ENCODE measurements around the gene RIPK1. TPM values are rescaled to one million over a fixed set of nuclear protein-coding genes. Genes with fewer than 3 reads are reported as not detected.
"Not testable (repeated sequence)": the region's sequence is repeated elsewhere in the genome, so short reads cannot be mapped to it uniquely, and the experiment has no call there.

Gene RIPK1
- total RNA-seq, result 17.0 and 17.9 TPM in 2 replicates

GRCh38 chr6:3068329-3069214, at the start of gene RIPK1:
TSS of gene RIPK1 (plus strand) at chr6:3068494. CDS start at chr6:3076824, 8,330 bp downstream.
- peaks cover 47% of the 10 kb centered on the region for H3K4me1 Mint-ChIP-seq
- peak within 1 kb of the TSS; percentile 97 for H3K27ac Mint-ChIP-seq
- H3K9me3 Mint-ChIP-seq, result no peaks in the 10 kb centered on the region
- intact Hi-C loops (cut with micrococcal nuclease), result loop anchor here (1.0 to 5.0 kb wide), 6 partner anchors 50 to 303 kb away; partner anchors contain the start of genes BPHL, NQO2, SERPINB1 and WRNIP1
- H3K4me3 Mint-ChIP-seq, result peak within 1 kb of the TSS; percentile 98
- DNase-seq, result peak; percentile 99
- H3K27me3 Mint-ChIP-seq, result no peaks in the 10 kb centered on the region
- H3K36me3 Mint-ChIP-seq (ENCODE audit: low read depth), result peaks cover 17% of the 10 kb centered on the region

GRCh38 chr6:3019065-3019464, 49.2 kb upstream of the RIPK1 start:
- Mint-ChIP-seq H3K4me1 (peaks cover 29% of the 10 kb centered on the region), H3K27ac (no peak overlapping the region), H3K36me3 (ENCODE audit: low read depth) (peaks cover 55% of the 10 kb centered on the region), H3K9me3 (no peaks in the 10 kb centered on the region), H3K27me3 (no peaks in the 10 kb centered on the region), H3K4me3 (no peak overlapping the region)
- DNase-seq, result no peak
- intact Hi-C loops (cut with micrococcal nuclease), result no loop called here

- no peaks in the 10 kb centered on the region for H3K9me3 Mint-ChIP-seq
- intact Hi-C loops (cut with micrococcal nuclease), result no loop called here
- peaks cover 35% of the 10 kb centered on the region for H3K4me1 Mint-ChIP-seq
- H3K36me3 Mint-ChIP-seq (ENCODE audit: low read depth), result peaks cover 49% of the 10 kb centered on the region
- no peak for DNase-seq
- H3K27ac Mint-ChIP-seq, result no peak overlapping the region
- H3K27me3 Mint-ChIP-seq, result no peaks in the 10 kb centered on the region
- no peak overlapping the region for H3K4me3 Mint-ChIP-seq
Measured at GRCh38 chr6:3019749-3020320, 48.5 kb upstream of the RIPK1 start.

GRCh38 chr6:3020976-3021598, 47.2 kb upstream of the RIPK1 start:
- H3K9me3 Mint-ChIP-seq; DNase-seq; intact Hi-C loops (cut with micrococcal nuclease); H3K4me3 Mint-ChIP-seq; H3K27ac Mint-ChIP-seq; H3K27me3 Mint-ChIP-seq: not testable (repeated sequence)
- Mint-ChIP-seq H3K36me3 (ENCODE audit: low read depth) (peaks cover 42% of the 10 kb centered on the region), H3K4me1 (peaks cover 44% of the 10 kb centered on the region)

GRCh38 chr6:3022765-3023662, 45.3 kb upstream of the RIPK1 start:
- H3K4me1 Mint-ChIP-seq, result peaks cover 57% of the 10 kb centered on the region
- H3K27ac Mint-ChIP-seq, result peak overlapping the region; percentile 97

GRCh38 chr6:3023663-3024483, 44.4 kb upstream of the RIPK1 start:
- Mint-ChIP-seq H3K27ac (peak overlapping the region; percentile 97), H3K9me3 (no peaks in the 10 kb centered on the region), H3K36me3 (ENCODE audit: low read depth) (peaks cover 29% of the 10 kb centered on the region), H3K4me3 (peak overlapping the region; percentile 94), H3K27me3 (no peaks in the 10 kb centered on the region), H3K4me1 (peaks cover 60% of the 10 kb centered on the region)
- DNase-seq, result peak; percentile 96
- intact Hi-C loops (cut with micrococcal nuclease), result loop anchor here (1.0 kb wide), 2 partner anchors 25 to 29 kb away; partner anchors contain the start of gene NQO2

More at GRCh38 chr6:3022765-3023662, 45.3 kb upstream of the RIPK1 start:
- Mint-ChIP-seq H3K36me3 (ENCODE audit: low read depth) (peaks cover 30% of the 10 kb centered on the region), H3K27me3 (no peaks in the 10 kb centered on the region), H3K4me3 (peak overlapping the region; percentile 94), H3K9me3 (no peaks in the 10 kb centered on the region)
- DNase-seq, result peak; percentile 82
- intact Hi-C loops (cut with micrococcal nuclease), result loop anchor here (1.0 kb wide), 2 partner anchors 24 to 30 kb away; partner anchors contain the start of gene NQO2

- H3K36me3 Mint-ChIP-seq (ENCODE audit: low read depth), result peaks cover 13% of the 10 kb centered on the region
- intact Hi-C loops (cut with micrococcal nuclease), result loop anchor here (1.0 kb wide), 1 partner anchor 25 kb away; no protein-coding TSS in a partner anchor
- H3K27ac Mint-ChIP-seq, result peak overlapping the region; percentile 90
- H3K4me1 Mint-ChIP-seq, result peaks cover 54% of the 10 kb centered on the region
- H3K4me3 Mint-ChIP-seq, result peak overlapping the region; percentile 70
- H3K27me3 Mint-ChIP-seq, result peaks cover 7% of the 10 kb centered on the region
- H3K9me3 Mint-ChIP-seq, result no peaks in the 10 kb centered on the region
- peak; percentile 87 for DNase-seq
Measured at GRCh38 chr6:3026791-3027626, 41.3 kb upstream of the RIPK1 start.

- intact Hi-C loops (cut with micrococcal nuclease); H3K36me3 Mint-ChIP-seq (ENCODE audit: low read depth); DNase-seq; H3K4me3 Mint-ChIP-seq; H3K9me3 Mint-ChIP-seq; H3K27ac Mint-ChIP-seq: not testable (repeated sequence)
- Mint-ChIP-seq H3K27me3 (peaks cover 13% of the 10 kb centered on the region), H3K4me1 (peaks cover 48% of the 10 kb centered on the region)
Measured at GRCh38 chr6:3028156-3028555, 40.1 kb upstream of the RIPK1 start.

- Mint-ChIP-seq H3K4me3 (no peak overlapping the region), H3K27ac (no peak overlapping the region), H3K27me3 (peaks cover 23% of the 10 kb centered on the region), H3K9me3 (peaks cover 9% of the 10 kb centered on the region), H3K36me3 (ENCODE audit: low read depth) (no peaks in the 10 kb centered on the region), H3K4me1 (peaks cover 14% of the 10 kb centered on the region)
- no peak for DNase-seq
- intact Hi-C loops (cut with micrococcal nuclease), result no loop called here
Measured at GRCh38 chr6:3031857-3032640, 36.2 kb upstream of the RIPK1 start.

- intact Hi-C loops (cut with micrococcal nuclease), result no loop called here
- H3K9me3 Mint-ChIP-seq, result peaks cover 9% of the 10 kb centered on the region
- peaks cover 10% of the 10 kb centered on the region for H3K4me1 Mint-ChIP-seq
- no peaks in the 10 kb centered on the region for H3K36me3 Mint-ChIP-seq (ENCODE audit: low read depth)
- peak; percentile 19 for DNase-seq
- H3K4me3 Mint-ChIP-seq, result no peak overlapping the region
- H3K27me3 Mint-ChIP-seq, result peaks cover 29% of the 10 kb centered on the region
- no peak overlapping the region for H3K27ac Mint-ChIP-seq
Measured at GRCh38 chr6:3032986-3033385, 35.3 kb upstream of the RIPK1 start.

GRCh38 chr6:3033652-3034051, 34.6 kb upstream of the RIPK1 start:
- H3K27ac Mint-ChIP-seq, result no peak overlapping the region
- H3K9me3 Mint-ChIP-seq, result peaks cover 9% of the 10 kb centered on the region
- DNase-seq, result no peak
- intact Hi-C loops (cut with micrococcal nuclease), result no loop called here
- no peak overlapping the region for H3K4me3 Mint-ChIP-seq
- H3K4me1 Mint-ChIP-seq, result peaks cover 5% of the 10 kb centered on the region
- H3K36me3 Mint-ChIP-seq (ENCODE audit: low read depth), result no peaks in the 10 kb centered on the region
- H3K27me3 Mint-ChIP-seq, result peaks cover 32% of the 10 kb centered on the region

Measured in activated CD4-positive, alpha-beta T cell treated with anti-CD3 and anti-CD28 coated beads, Interleukin-2, amount 10 ng/mL, durations not matched to agents 24 days and 14 days (primary cell).